Measurements from ENCODE around the gene BAD. TPM values are rescaled to one million over a fixed set of nuclear protein-coding genes. Genes with fewer than 3 reads are reported as not detected.
"Not testable (repeated sequence)": the region's sequence is repeated elsewhere in the genome, so short reads cannot be mapped to it uniquely, and the experiment has no call there.

The BAD gene
- polyA plus RNA-seq, 1 donor (not counting 4 experiments of a cell fraction or from before 2014, with no cell fraction given): 58.3 TPM

DNA sequence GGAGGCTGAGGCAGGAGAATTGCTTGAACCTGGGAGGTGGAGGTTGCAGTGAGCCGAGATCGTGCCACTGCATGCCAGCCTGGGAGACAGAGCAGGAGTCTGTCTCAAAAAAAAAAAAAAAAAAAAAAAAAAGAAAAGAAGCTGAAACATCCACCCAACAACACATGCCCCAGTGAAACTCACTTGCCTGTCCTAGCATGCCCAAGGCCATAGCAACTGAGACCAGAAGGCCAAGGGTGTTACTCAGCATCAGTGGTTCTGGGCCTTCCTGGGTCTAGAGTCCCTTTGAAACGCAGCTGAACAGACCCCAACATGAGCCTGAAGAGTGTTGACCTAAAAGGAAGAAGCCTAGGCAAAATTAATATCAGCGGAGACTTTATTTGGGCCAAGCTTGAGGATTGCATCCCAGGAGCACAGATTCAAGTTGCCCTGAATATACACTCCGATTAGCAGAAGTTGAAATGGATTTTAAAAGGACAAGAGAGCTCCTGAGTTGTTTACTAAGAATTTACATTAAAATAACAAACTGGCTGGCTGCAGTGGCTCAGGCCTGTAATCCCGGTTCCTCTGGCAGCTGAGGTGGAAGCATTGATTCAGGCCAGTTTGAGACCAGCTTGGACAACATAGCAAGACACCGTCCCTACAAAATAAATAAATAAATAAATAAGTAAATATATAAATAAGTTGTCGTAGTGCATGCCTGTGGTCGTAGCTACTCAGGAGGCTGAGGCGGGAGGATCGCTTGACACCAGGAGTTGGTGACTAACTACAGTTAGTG is 40.4 kb upstream of the BAD start:
- H3K4me2 ChIP-seq (ENCODE audit: control insufficient read depth, extremely low read depth, insufficient read depth, low read depth, low read length): peak overlapping the region; percentile 69
- H4K20me1 ChIP-seq (ENCODE audit: control insufficient read depth, extremely low read depth, insufficient read depth, low read length): no peaks in the 10 kb centered on the region
- peak overlapping the region; percentile 95 for H3K27ac ChIP-seq (ENCODE audit: control insufficient read depth, insufficient read depth, low read length)
- dilution Hi-C loops (cut with MboI; ENCODE audit: extremely low pct_ligation_motif_present, low sequenced_read_pairs): no loop called here
- no peaks in the 10 kb centered on the region for H3K9me3 ChIP-seq (ENCODE audit: control insufficient read depth, low read depth, low read length)
- peak overlapping the region; percentile 72 for H3K9ac ChIP-seq (ENCODE audit: control insufficient read depth, extremely low read depth, insufficient read depth, low read length)
- no peaks in the 10 kb centered on the region for H3K27me3 ChIP-seq (ENCODE audit: control insufficient read depth, extremely low read depth, insufficient read depth, low read length)
- peaks cover 52% of the 10 kb centered on the region for H3K4me1 ChIP-seq (ENCODE audit: control insufficient read depth, extremely low read depth, insufficient read depth, low read length)
- H3K4me3 ChIP-seq (ENCODE audit: control insufficient read depth in 2 of 3, extremely low read depth in 1 of 3, insufficient read depth in 2 of 3, low read depth in 1 of 3, low read length in 3 of 3): peak overlapping the region in 1 of 3 experiments; percentile 11
- peak overlapping the region; percentile 30 for H2AFZ ChIP-seq (ENCODE audit: control insufficient read depth, low read length)
- H3K9me1 ChIP-seq (ENCODE audit: control insufficient read depth, extremely low read depth, insufficient read depth, low read length): peaks cover 2% of the 10 kb centered on the region
- peaks cover 10% of the 10 kb centered on the region for H3K79me2 ChIP-seq (ENCODE audit: control insufficient read depth, insufficient read depth, low read length)
- FAIRE-seq: peak; percentile 98
- TF ChIP-seq, protein P1, sequence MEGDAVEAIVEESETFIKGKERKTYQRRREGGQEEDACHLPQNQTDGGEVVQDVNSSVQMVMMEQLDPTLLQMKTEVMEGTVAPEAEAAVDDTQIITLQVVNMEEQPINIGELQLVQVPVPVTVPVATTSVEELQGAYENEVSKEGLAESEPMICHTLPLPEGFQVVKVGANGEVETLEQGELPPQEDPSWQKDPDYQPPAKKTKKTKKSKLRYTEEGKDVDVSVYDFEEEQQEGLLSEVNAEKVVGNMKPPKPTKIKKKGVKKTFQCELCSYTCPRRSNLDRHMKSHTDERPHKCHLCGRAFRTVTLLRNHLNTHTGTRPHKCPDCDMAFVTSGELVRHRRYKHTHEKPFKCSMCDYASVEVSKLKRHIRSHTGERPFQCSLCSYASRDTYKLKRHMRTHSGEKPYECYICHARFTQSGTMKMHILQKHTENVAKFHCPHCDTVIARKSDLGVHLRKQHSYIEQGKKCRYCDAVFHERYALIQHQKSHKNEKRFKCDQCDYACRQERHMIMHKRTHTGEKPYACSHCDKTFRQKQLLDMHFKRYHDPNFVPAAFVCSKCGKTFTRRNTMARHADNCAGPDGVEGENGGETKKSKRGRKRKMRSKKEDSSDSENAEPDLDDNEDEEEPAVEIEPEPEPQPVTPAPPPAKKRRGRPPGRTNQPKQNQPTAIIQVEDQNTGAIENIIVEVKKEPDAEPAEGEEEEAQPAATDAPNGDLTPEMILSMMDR (optimal IDR thresholded peaks at IDR 0.05 in 1 of 3, IDR thresholded peaks at IDR 0.05 in 1 of 3, conservative IDR thresholded peaks at IDR 0.05 in 1 of 3; ENCODE audit: extremely low read depth in 1 of 3, insufficient read depth in 2 of 3, low read length in 3 of 3): no peak
- no peak for TF ChIP-seq EZH2 (IDR thresholded peaks at IDR 0.05; ENCODE audit: low read length)
- peaks cover 16 to 21% of the 10 kb centered on the region in 2 experiments for H3K36me3 ChIP-seq (ENCODE audit: control insufficient read depth in 2 of 2, extremely low read depth in 1 of 2, insufficient read depth in 2 of 2, low read length in 2 of 2)
- peak; percentile 89 for DNase-seq (ENCODE audit: low read depth, low spot score)

DNA sequence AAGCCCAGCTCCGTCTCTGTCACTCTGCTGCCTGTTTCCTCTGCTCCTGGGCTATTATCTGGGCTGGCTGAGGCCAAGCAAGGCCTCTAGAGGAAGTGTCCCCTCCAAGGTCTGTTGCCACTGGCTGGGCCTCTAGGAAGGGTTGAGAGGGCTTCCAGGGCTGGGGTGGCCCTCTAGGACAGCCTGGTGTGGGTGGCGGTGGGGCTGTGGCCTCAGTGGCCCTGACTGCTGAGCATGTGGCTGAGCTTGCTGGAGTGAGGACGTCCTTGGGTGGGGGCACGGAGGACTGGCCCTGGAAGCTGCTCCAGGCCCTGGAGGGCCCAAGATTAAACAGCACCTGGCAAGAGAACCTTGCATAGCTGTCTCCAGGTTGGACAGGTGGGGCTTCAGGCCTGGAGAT is 39.5 kb upstream of the BAD start:
- H2AFZ ChIP-seq (ENCODE audit: control insufficient read depth, low read length); H3K4me3 ChIP-seq (ENCODE audit: control insufficient read depth in 2 of 3, extremely low read depth in 1 of 3, insufficient read depth in 2 of 3, low read depth in 1 of 3, low read length in 3 of 3); H3K27me3 ChIP-seq (ENCODE audit: control insufficient read depth, extremely low read depth, insufficient read depth, low read length); H3K9me3 ChIP-seq (ENCODE audit: control insufficient read depth, low read depth, low read length); H4K20me1 ChIP-seq (ENCODE audit: control insufficient read depth, extremely low read depth, insufficient read depth, low read length); FAIRE-seq; DNase-seq (ENCODE audit: low read depth, low spot score); H3K9me1 ChIP-seq (ENCODE audit: control insufficient read depth, extremely low read depth, insufficient read depth, low read length); dilution Hi-C loops (cut with MboI; ENCODE audit: extremely low pct_ligation_motif_present, low sequenced_read_pairs): not testable (repeated sequence)
- H3K4me2 ChIP-seq (ENCODE audit: control insufficient read depth, extremely low read depth, insufficient read depth, low read depth, low read length): peak overlapping the region; percentile 27
- H3K79me2 ChIP-seq (ENCODE audit: control insufficient read depth, insufficient read depth, low read length): peaks cover 19% of the 10 kb centered on the region
- H3K9ac ChIP-seq (ENCODE audit: control insufficient read depth, extremely low read depth, insufficient read depth, low read length): peak overlapping the region; percentile 33
- H3K4me1 ChIP-seq (ENCODE audit: control insufficient read depth, extremely low read depth, insufficient read depth, low read length): peaks cover 60% of the 10 kb centered on the region
- peak overlapping the region; percentile 72 for H3K27ac ChIP-seq (ENCODE audit: control insufficient read depth, insufficient read depth, low read length)
- H3K36me3 ChIP-seq (ENCODE audit: control insufficient read depth in 2 of 2, extremely low read depth in 1 of 2, insufficient read depth in 2 of 2, low read length in 2 of 2): peaks cover 19 to 21% of the 10 kb centered on the region in 2 experiments

All from keratinocyte (primary cell).